AG09319 (cell line): ENCODE results near the gene ZFYVE21.

Experiments
- DNase-seq: peaks from one replicate; pipeline ENCODE4 v3.0.0-alpha.2; 2010; ENCODE audit warnings: low read depth; ENCODE audit errors: extremely low read depth
- TF ChIP-seq, protein P1 (sequence below): IDR thresholded peaks from 2 replicates; pipeline ENCODE4 v1.5.1; 2011; ENCODE audit warnings: low read depth, mild to moderate bottlenecking, inconsistent platforms, low read length, moderate library complexity

ZFYVE21 gene

DNA sequence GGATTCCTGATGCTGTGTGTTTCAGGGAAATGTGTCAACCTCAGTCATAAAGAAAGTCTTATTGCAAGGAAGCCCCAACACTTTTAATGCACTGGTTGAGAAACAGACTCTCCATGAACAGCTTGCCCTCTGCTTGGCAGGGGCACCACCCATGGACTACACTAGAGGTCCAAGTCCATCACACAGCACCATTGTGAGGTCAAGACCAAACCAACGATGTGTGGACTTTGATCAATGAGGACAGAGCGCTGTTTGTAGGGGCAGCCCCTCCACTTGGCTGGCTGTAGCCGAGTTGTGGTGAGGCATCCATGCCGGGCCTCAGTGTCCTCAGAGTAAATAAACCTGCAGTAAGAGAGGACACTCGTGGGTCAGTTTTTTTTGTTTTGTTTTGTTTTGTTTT lies 29.8 kb downstream of the ZFYVE21 start:
- TF ChIP-seq, protein P1, sequence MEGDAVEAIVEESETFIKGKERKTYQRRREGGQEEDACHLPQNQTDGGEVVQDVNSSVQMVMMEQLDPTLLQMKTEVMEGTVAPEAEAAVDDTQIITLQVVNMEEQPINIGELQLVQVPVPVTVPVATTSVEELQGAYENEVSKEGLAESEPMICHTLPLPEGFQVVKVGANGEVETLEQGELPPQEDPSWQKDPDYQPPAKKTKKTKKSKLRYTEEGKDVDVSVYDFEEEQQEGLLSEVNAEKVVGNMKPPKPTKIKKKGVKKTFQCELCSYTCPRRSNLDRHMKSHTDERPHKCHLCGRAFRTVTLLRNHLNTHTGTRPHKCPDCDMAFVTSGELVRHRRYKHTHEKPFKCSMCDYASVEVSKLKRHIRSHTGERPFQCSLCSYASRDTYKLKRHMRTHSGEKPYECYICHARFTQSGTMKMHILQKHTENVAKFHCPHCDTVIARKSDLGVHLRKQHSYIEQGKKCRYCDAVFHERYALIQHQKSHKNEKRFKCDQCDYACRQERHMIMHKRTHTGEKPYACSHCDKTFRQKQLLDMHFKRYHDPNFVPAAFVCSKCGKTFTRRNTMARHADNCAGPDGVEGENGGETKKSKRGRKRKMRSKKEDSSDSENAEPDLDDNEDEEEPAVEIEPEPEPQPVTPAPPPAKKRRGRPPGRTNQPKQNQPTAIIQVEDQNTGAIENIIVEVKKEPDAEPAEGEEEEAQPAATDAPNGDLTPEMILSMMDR = no peak
- DNase-seq = no peak

DNA sequence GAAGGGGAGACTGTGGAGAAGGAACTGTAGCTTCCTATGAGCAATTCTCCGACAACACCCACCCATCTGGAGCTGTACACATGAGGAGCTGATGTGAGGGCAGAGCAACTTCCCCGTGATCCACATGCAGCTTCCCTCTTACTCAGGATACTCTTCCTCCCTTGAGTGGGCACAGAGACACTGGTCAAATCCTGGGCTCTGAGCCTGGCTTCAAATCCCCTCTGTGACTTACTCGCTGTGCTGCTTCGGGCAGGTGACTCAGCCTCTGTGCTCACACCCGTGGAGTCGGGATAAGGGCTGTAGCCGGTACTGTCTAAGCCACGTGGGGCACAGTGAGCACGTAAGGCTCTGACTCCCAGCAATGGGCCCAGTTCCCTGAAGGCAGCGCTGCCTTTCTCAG lies 31.1 kb downstream of the ZFYVE21 start:
- TF ChIP-seq, protein P1 = no peak

DNA sequence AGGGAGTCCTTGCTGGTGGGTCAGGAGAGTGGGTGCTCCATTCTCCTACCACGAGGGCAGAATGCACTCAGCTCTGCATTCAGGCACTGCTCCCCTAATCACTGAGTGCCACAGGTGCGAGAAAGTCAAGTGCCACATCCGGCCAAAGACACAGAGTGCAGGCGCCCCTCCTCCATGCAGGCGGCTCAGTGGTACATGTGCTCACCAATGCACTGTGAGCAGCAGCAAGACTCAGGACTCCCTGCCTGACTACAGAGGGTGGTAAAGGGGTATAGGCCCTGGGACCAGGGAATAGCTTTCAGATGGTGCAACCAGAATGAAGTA lies 32.9 kb downstream of the ZFYVE21 start:
- DNase-seq = no peak
- TF ChIP-seq, protein P1 = no peak

More for the DNA sequence above, 31.1 kb downstream of the ZFYVE21 start:
- no peak for DNase-seq

DNA sequence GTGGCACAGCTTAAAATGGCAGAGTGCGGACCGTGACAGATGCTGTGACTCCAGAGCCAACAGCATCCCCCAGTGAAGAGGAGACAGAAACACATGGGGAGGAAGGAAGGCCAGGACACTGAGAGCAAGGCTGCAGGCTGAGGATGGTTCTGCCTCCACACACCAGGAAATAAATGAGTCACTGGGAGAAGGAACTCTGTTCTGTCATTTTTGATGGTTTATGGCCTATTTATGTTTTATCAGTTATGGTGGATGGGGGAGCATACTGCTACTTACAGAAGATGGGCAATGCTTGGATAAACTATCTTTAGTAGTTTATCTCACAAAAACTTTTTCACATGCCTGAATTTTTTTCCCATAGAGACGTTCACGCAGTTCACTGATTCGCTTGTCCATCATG lies 33.8 kb downstream of the ZFYVE21 start:
- TF ChIP-seq, protein P1 = no peak
- no peak for DNase-seq

DNA sequence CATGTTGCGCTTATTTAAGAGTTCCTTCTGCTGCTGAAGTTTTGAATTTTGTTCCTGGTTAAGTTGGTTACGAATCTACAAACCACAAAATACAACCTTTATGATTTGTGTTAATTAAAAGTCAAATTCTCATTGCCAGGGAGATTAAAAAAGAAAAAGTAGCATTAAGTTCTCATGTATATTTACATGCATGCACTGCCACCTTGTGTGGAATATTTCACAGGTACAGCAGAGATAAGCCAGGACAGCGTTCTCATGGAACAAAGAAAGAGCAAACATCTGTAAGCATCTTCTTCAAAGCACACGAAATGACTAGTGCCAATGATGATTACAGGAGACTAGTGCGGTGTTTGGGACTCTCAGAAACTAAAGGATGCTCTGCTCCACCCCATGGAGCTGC lies 34.2 kb downstream of the ZFYVE21 start:
- DNase-seq = no peak
- TF ChIP-seq, protein P1 = no peak

DNA sequence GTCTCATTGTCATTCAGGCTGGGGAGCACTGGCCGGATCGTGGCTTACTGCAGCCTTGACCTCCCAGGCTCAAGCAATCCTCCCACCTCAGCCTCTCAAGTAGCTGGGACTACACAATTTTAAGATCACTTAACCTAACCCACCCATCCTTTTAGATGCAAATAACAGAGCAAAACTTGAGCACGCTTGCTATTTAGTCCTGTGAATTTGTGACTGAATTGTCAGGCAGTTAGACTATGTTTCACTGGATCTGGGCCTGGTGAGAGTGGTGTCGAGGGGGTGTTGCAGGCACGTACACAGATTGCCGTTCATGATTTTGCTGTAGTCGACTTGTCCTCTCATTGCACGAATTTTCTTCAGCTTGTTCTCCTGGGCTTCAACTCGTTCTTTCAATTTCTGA lies 38.2 kb downstream of the ZFYVE21 start:
- no peak for DNase-seq
- TF ChIP-seq, protein P1 = no peak

DNA sequence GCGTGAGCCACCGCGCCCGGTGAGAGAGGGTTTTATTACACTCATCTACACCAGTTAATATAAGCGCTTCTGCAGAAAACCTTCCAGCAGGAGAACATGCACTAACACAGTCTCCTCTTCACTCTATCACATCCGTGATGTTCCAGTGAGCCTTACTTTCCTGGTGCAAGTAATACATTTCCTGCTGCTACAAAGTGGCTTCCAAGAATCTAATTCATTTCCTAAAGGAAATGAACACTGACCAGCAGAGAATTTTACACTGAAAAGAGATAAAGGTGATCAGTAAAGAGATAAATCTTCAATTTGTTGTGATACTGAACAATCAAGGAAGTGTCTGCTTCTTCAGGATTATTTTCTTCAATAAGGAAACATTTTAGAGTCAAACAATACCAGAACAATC lies 39.5 kb downstream of the ZFYVE21 start:
- DNase-seq = no peak

More for the DNA sequence above, 39.5 kb downstream of the ZFYVE21 start:
- TF ChIP-seq, protein P1 = no peak
